ENCODE results near the gene TAF1A. TPM values are rescaled to one million over a fixed set of nuclear protein-coding genes. Genes with fewer than 3 reads are reported as not detected.

The TAF1A gene
- total RNA-seq, 3 donors from 2014 or later, result 3.2 to 10.7 (median 6.9) TPM

DNA sequence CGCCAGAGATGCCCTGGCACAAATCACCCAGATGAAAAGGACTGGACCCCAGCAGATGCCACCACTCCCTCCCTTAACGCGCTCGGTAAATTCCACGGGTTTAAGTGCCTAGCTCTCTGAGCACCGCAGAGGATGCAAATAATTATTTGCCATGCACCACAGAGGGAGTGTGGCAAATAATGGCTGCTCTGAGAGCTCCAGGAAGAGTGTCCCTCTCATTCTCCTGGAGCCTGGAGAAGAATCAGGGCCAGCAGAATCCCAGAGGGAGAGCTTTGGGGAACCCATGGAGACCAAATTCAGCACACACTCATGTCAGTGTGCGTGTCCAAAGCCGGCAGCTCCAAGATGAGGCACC lies 42.5 kb downstream of the TAF1A start:
- Histone ChIP-seq H3K27ac (no peak overlapping the region), H3K4me3 (no peak overlapping the region), H3K27me3 (no peaks in the 10 kb centered on the region), H3K9me3 (no peaks in the 10 kb centered on the region), H3K4me1 (no peaks in the 10 kb centered on the region), H3K36me3 (no peaks in the 10 kb centered on the region)
- TF ChIP-seq, protein P1, sequence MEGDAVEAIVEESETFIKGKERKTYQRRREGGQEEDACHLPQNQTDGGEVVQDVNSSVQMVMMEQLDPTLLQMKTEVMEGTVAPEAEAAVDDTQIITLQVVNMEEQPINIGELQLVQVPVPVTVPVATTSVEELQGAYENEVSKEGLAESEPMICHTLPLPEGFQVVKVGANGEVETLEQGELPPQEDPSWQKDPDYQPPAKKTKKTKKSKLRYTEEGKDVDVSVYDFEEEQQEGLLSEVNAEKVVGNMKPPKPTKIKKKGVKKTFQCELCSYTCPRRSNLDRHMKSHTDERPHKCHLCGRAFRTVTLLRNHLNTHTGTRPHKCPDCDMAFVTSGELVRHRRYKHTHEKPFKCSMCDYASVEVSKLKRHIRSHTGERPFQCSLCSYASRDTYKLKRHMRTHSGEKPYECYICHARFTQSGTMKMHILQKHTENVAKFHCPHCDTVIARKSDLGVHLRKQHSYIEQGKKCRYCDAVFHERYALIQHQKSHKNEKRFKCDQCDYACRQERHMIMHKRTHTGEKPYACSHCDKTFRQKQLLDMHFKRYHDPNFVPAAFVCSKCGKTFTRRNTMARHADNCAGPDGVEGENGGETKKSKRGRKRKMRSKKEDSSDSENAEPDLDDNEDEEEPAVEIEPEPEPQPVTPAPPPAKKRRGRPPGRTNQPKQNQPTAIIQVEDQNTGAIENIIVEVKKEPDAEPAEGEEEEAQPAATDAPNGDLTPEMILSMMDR (IDR thresholded peaks at IDR 0.05), result no peak
- TF ChIP-seq POLR2A (IDR thresholded peaks at IDR 0.05) (no peak), POLR2AphosphoS5 (IDR thresholded peaks at IDR 0.05) (no peak)
- DNase-seq (ENCODE audit: low spot score in 2 of 2), result no peak
- intact Hi-C loops (cut with DNase I; ENCODE audit: low total_unique reads), result no loop called here

GRCh38 chr1:222546548-222547259 lies 43.0 kb downstream of the TAF1A start:
- no peak for TF ChIP-seq POLR2A (IDR thresholded peaks at IDR 0.05)
- TF ChIP-seq, protein P1 (IDR thresholded peaks at IDR 0.05), result no peak
- TF ChIP-seq POLR2AphosphoS5 (IDR thresholded peaks at IDR 0.05), result no peak
- no peaks in the 10 kb centered on the region for H3K27me3 ChIP-seq
- DNase-seq (ENCODE audit: low spot score in 2 of 2), result no peak
- H3K9me3 ChIP-seq, result no peaks in the 10 kb centered on the region
- no peak overlapping the region for H3K4me3 ChIP-seq
- intact Hi-C loops (cut with DNase I; ENCODE audit: low total_unique reads), result no loop called here
- no peak overlapping the region for H3K27ac ChIP-seq
- no peaks in the 10 kb centered on the region for H3K4me1 ChIP-seq
- H3K36me3 ChIP-seq, result no peaks in the 10 kb centered on the region

DNA sequence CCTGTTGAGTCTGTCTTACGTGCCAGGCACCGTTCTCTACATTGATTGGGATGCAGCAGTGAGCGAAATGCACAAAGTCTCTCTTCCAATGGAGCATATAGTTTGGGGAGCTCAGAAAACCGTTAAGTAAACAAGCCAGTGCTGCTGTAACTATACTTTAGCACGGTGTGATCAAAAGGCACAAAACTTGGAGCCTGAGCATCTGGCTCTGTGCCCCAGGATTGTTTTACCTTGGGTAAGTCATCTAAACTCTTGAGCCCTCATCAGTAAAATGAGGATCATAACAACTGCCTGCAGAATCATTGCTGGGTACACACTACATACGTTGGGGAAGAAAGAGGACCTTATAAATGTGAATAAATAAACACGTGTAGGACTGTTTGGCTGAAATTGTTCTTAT lies 43.6 kb downstream of the TAF1A start:
- H3K4me3 ChIP-seq, result no peak overlapping the region
- H3K9me3 ChIP-seq, result no peaks in the 10 kb centered on the region
- TF ChIP-seq POLR2A (IDR thresholded peaks at IDR 0.05) (no peak), POLR2AphosphoS5 (IDR thresholded peaks at IDR 0.05) (no peak)
- TF ChIP-seq, protein P1 (IDR thresholded peaks at IDR 0.05), result no peak
- no peaks in the 10 kb centered on the region for H3K36me3 ChIP-seq
- DNase-seq (ENCODE audit: low spot score in 2 of 2), result no peak
- intact Hi-C loops (cut with DNase I; ENCODE audit: low total_unique reads), result no loop called here
- H3K27ac ChIP-seq, result no peak overlapping the region
- H3K27me3 ChIP-seq, result no peaks in the 10 kb centered on the region
- no peaks in the 10 kb centered on the region for H3K4me1 ChIP-seq

DNA sequence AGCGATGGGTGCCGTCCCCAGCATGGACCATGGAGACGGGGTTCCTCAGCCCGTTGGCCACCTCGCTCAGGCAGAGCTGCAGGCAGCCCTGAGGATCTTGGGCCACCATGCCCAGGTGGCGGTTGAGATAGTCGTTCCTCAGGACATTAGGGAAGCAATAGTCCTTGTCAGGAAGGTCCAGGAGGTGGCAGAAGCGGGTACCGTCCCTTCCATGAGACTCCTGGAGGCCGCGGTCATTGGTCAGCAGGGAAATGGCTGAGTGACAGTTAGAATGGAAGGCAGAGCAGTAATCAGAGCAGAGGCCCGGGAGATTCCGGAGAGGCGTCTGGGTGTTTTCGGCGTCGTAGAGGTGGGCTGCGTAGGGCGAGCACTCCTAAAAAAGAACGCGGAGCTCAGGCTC lies 45.9 kb downstream of the TAF1A start:
- H3K27ac ChIP-seq, result no peak overlapping the region
- no peaks in the 10 kb centered on the region for H3K36me3 ChIP-seq
- no peak for DNase-seq (ENCODE audit: low spot score in 2 of 2)
- TF ChIP-seq POLR2AphosphoS5 (IDR thresholded peaks at IDR 0.05), result no peak
- TF ChIP-seq POLR2A (IDR thresholded peaks at IDR 0.05), result no peak
- TF ChIP-seq, protein P1 (IDR thresholded peaks at IDR 0.05), result no peak
- intact Hi-C loops (cut with DNase I; ENCODE audit: low total_unique reads), result no loop called here
- no peaks in the 10 kb centered on the region for H3K9me3 ChIP-seq
- H3K4me1 ChIP-seq, result no peaks in the 10 kb centered on the region
- no peak overlapping the region for H3K4me3 ChIP-seq
- H3K27me3 ChIP-seq, result no peaks in the 10 kb centered on the region

DNA sequence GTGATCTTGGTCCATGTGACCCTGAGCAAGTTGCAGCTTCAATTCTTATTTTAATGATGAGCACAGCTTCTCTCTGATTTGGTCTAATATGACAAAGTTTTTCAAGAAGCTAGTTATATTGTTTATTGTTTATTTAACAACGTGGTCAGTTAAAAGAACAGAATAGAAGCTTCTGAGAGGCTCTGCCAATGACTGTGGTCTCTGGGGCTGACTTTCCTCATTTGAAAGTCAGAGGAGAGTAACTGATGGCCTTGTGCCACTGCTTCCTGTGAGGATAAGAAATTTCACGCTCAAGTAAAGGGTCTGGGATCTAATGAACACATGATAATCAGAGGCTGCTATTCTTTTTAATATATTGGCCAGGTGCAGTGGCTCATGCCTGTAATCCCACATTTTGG lies 49.1 kb downstream of the TAF1A start:
- Histone ChIP-seq H3K36me3 (no peaks in the 10 kb centered on the region), H3K27me3 (no peaks in the 10 kb centered on the region), H3K4me3 (no peak overlapping the region), H3K4me1 (no peaks in the 10 kb centered on the region), H3K9me3 (no peaks in the 10 kb centered on the region), H3K27ac (no peak overlapping the region)
- no peak for TF ChIP-seq POLR2A (IDR thresholded peaks at IDR 0.05)
- TF ChIP-seq, protein P1 (IDR thresholded peaks at IDR 0.05), result no peak
- no peak for TF ChIP-seq POLR2AphosphoS5 (IDR thresholded peaks at IDR 0.05)
- intact Hi-C loops (cut with DNase I; ENCODE audit: low total_unique reads), result no loop called here
- no peak for DNase-seq (ENCODE audit: low spot score in 2 of 2)
